Measurements from ENCODE around the gene STAG1.
A peak's percentile ranks its signal among the peaks of the same experiment; 100 is the strongest.
"Not testable (repeated sequence)": the region's sequence is repeated elsewhere in the genome, so short reads cannot be mapped to it uniquely, and the experiment has no call there.

The STAG1 gene

GRCh38 chr3:136749091-136749490 is 3.1 kb downstream of the STAG1 start:
- no peak for DNase-seq (ENCODE audit: low read depth)
- H3K4me3 ChIP-seq (ENCODE audit: control insufficient read depth, low read depth, low read length) = no peak overlapping the region
- no peak for TF ChIP-seq CTCF (conservative IDR thresholded peaks at IDR 0.05; ENCODE audit: control insufficient read depth, insufficient read depth, low read depth, low read length)

- TF ChIP-seq CTCF (conservative IDR thresholded peaks at IDR 0.05; ENCODE audit: control insufficient read depth, insufficient read depth, low read depth, low read length) = no peak
Observed at GRCh38 chr3:136745916-136746315, 6.3 kb downstream of the STAG1 start.

GRCh38 chr3:136741063-136741462 is 11.1 kb downstream of the STAG1 start:
- H3K4me3 ChIP-seq (ENCODE audit: control insufficient read depth, low read depth, low read length) = no peak overlapping the region
- no peak for TF ChIP-seq CTCF (conservative IDR thresholded peaks at IDR 0.05; ENCODE audit: control insufficient read depth, insufficient read depth, low read depth, low read length)
- DNase-seq (ENCODE audit: low read depth) = no peak

More at GRCh38 chr3:136745916-136746315, 6.3 kb downstream of the STAG1 start:
- DNase-seq (ENCODE audit: low read depth) = no peak
- H3K4me3 ChIP-seq (ENCODE audit: control insufficient read depth, low read depth, low read length) = no peak overlapping the region

- no peak for TF ChIP-seq CTCF (conservative IDR thresholded peaks at IDR 0.05; ENCODE audit: control insufficient read depth, insufficient read depth, low read depth, low read length)
- no peak overlapping the region for H3K4me3 ChIP-seq (ENCODE audit: control insufficient read depth, low read depth, low read length)
- no peak for DNase-seq (ENCODE audit: low read depth)
Observed at GRCh38 chr3:136740351-136740958, 11.7 kb downstream of the STAG1 start.

GRCh38 chr3:136736950-136737349 is 15.2 kb downstream of the STAG1 start:
- not testable (repeated sequence) for H3K4me3 ChIP-seq (ENCODE audit: control insufficient read depth, low read depth, low read length); DNase-seq (ENCODE audit: low read depth)

- no peak for DNase-seq (ENCODE audit: low read depth)
- H3K4me3 ChIP-seq (ENCODE audit: control insufficient read depth, low read depth, low read length) = no peak overlapping the region
- no peak for TF ChIP-seq CTCF (conservative IDR thresholded peaks at IDR 0.05; ENCODE audit: control insufficient read depth, insufficient read depth, low read depth, low read length)
Observed at GRCh38 chr3:136735103-136735502, 17.1 kb downstream of the STAG1 start.

- peak; percentile 14 for TF ChIP-seq CTCF (conservative IDR thresholded peaks at IDR 0.05; ENCODE audit: control insufficient read depth, insufficient read depth, low read depth, low read length)
- no peak for DNase-seq (ENCODE audit: low read depth)
- H3K4me3 ChIP-seq (ENCODE audit: control insufficient read depth, low read depth, low read length) = no peak overlapping the region
Observed at GRCh38 chr3:136734382-136735070, 17.7 kb downstream of the STAG1 start.

Data from fibroblast of mammary gland (primary cell).